GM10248 (cell line): ENCODE data around the gene FNIP1.
"Not testable (repeated sequence)": the region's sequence is repeated elsewhere in the genome, so short reads cannot be mapped to it uniquely, and the experiment has no call there.

Experiments
- CTCF ChIA-PET: fragments of 300-600 bp; sonication (Branson Sonifier 250); formaldehyde crosslinking; extraction: SDS; loops from one replicate; lab custom pipeline; 2021; ENCODE audit warnings: antibody characterized with exemption; lab: Yijun Ruan, JAX
- POLR2A ChIA-PET: fragments of 350-650 bp; sonication (Branson Sonifier 250); formaldehyde crosslinking; extraction: SDS; loops from one replicate; lab custom pipeline; 2020; ENCODE audit warnings: antibody characterized with exemption; lab: Yijun Ruan, JAX
- DNase-seq: peaks from one replicate; pipeline ENCODE4 v3.0.0; 2012; ENCODE audit errors: extremely low spot score
- TF ChIP-seq, protein P1 (sequence below): IDR thresholded peaks from 2 replicates; pipeline ENCODE4 v1.5.1; 2012; ENCODE audit warnings: mild to moderate bottlenecking, low read depth; ENCODE audit errors: extremely low read depth, missing control alignments, control extremely low read depth

The FNIP1 gene

DNA sequence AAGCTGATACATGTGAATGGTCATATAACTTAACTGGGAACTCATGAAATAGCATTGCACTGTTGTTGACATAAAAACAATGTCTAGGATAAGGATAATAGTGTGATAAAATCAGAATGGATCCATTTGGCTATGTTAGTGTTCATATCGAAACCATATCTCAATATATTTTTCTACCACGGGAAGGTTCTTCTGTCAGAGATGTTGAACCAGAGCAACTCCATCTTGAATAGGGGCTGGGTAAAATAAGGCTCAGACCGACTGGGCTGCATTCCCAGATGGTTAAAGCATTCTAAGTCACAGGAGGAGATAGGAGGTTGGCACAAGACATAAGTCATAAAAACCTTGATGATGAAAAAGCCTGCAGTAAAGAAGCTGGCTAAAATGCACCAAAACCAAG is 56.3 kb downstream of the FNIP1 start:
- DNase-seq, result no peak
- POLR2A ChIA-PET, result no interaction called here
- CTCF ChIA-PET, result interaction anchor here (1.2 kb wide), 1 partner anchor 12 kb away, joined by 4 read pairs; no protein-coding TSS in a partner anchor
- TF ChIP-seq, protein P1, sequence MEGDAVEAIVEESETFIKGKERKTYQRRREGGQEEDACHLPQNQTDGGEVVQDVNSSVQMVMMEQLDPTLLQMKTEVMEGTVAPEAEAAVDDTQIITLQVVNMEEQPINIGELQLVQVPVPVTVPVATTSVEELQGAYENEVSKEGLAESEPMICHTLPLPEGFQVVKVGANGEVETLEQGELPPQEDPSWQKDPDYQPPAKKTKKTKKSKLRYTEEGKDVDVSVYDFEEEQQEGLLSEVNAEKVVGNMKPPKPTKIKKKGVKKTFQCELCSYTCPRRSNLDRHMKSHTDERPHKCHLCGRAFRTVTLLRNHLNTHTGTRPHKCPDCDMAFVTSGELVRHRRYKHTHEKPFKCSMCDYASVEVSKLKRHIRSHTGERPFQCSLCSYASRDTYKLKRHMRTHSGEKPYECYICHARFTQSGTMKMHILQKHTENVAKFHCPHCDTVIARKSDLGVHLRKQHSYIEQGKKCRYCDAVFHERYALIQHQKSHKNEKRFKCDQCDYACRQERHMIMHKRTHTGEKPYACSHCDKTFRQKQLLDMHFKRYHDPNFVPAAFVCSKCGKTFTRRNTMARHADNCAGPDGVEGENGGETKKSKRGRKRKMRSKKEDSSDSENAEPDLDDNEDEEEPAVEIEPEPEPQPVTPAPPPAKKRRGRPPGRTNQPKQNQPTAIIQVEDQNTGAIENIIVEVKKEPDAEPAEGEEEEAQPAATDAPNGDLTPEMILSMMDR, result no peak

DNA sequence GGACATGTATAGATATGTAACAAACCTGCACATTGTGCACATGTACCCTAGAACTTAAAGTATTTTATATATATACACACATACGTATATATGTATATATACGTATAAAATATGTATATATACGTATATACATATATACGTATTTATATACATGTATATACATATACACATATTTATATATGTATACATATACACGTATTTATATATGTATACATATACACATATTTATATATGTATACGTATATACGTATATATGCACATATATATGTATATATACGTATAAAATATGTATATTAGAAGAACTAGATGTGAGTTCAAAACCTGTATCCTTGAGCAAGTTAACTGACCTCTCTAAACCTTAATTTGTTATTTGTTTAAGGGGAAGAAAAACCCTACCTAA is 61.4 kb downstream of the FNIP1 start:
- POLR2A ChIA-PET, result no interaction called here
- CTCF ChIA-PET, result no interaction called here
- DNase-seq, result no peak
- TF ChIP-seq, protein P1, result no peak

DNA sequence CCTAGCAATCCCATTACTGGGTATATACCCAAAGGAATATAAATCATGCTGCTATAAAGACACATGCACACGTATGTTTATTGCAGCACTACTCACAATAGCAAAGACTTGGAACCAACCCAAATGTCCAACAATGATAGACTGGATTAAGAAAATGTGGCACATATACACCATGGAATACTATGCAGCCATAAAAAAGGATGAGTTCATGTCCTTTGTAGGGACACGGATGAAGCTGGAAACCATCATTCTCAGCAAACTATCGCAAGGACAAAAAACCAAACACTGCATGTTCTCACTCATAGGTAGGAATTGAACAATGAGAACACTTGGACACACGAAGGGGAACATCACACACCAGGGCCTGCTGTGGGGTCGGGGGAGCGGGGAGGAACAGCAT is 61.9 kb downstream of the FNIP1 start:
- POLR2A ChIA-PET, DNase-seq, CTCF ChIA-PET: not testable (repeated sequence)

DNA sequence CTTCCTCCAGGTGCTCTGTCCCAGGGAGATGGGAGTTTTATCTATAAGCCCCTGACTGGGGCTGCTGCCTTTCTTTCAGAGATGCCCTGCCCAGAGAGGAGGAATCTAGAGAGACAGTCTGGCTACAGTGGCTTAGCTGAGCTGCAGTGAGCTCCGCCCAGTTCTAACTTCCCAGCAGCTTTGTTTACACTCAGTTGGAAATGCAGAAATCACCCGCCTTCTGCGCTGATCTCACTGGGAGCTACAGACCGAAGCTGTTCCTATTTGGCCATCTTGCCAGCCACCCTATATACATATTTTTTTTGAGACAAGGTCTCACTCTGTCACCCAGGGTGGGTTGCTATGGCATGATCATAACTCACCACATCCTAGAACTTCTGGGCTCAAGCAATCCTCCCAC is 67.5 kb downstream of the FNIP1 start:
- CTCF ChIA-PET, DNase-seq, POLR2A ChIA-PET: not testable (repeated sequence)

DNA sequence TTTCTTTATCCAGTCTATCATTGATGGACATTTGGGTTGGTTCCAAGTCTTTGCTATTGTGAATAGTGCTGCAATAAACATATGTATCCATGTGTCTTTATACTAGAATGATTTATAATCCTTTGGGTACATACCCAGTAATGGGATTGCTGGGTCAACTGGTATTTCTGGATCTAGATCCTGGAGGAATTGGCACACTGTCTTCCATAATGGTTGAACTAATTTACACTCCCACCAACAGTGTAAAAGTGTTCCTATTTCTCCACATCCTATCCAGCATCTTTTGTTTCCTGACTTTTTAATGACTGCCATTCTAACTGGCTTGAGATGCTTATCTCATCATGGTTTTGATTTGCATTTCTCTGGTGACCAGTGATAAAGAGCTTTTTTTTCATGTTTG is 72.7 kb downstream of the FNIP1 start:
- CTCF ChIA-PET, result interaction anchor here (1.1 kb wide), 1 partner anchor 16 kb away, joined by 3 read pairs; no protein-coding TSS in a partner anchor
- POLR2A ChIA-PET, DNase-seq: not testable (repeated sequence)

DNA sequence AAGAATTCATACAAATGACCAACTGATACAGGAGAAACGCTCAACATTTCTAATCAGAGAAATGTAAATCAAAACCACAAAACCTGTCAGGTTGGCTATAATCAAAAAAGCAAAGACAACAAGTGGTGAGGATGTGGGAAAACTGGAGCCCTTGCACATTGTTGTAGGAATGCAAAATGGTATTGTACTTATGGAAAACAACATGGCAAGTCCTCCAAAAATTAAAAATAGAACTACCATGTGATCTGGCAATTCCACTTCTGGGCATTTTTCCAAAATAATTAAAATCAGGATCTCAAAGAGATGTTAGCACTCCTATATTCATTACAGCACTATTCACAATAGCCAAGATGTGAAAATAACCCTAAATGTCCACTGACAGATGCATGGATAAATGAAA is 76.1 kb downstream of the FNIP1 start:
- TF ChIP-seq, protein P1, result no peak
- CTCF ChIA-PET, result no interaction called here
- no peak for DNase-seq
- POLR2A ChIA-PET, result no interaction called here

DNA sequence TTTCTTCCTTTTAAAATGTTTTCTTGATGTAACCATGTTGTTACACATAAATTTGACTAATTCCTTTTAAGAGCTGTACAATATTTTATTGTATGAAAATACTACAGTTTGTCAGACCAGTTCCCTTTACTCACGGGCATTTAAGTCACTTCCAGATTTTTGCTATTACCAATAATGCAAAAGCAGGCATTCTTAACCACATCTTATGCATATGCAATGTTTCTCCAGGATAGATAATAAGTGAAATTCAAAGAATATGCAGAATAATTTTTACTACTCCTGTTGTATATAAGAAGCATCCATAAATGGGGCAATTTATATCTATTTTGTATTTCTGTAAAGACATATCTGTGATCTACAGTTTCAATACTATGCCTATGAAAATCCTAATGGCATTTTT is 77.3 kb downstream of the FNIP1 start:
- ChIA-PET CTCF (interaction anchor here (0.9 to 1.6 kb wide), 3 partner anchors 9 to 130 kb away, joined by 3 read pairs; no protein-coding TSS in a partner anchor), POLR2A (no interaction called here)
- TF ChIP-seq, protein P1, result no peak
- no peak for DNase-seq

DNA sequence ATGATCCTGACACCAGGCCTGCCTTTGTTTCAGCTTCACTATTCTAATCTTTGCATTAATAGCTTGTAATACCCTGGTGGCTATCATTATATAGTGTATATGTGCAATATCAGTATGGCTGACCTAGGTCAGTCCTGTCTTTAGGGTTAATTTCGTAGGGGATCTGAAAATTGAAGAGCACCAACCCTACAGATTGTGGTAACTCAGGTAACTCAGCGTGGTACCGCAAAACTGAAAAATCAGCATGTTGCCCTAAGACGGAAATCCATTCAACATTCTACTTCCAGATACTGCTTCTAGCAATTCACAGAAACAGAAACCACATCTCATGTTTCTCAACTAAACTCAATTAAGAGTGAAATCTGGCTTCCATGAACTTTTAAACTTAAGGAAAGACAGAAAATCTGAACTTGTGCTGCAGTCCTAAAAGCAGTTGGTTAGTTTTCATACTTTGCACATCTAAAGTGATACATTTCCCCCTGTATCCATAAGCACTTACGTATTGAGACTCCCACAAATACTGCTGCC is 78.3 kb downstream of the FNIP1 start:
- ChIA-PET CTCF (interaction anchor here (0.9 to 1.3 kb wide), 3 partner anchors 8 to 129 kb away, joined by 3 to 4 read pairs (median 3); no protein-coding TSS in a partner anchor), POLR2A (no interaction called here)
- no peak for DNase-seq
- TF ChIP-seq, protein P1, result no peak

DNA sequence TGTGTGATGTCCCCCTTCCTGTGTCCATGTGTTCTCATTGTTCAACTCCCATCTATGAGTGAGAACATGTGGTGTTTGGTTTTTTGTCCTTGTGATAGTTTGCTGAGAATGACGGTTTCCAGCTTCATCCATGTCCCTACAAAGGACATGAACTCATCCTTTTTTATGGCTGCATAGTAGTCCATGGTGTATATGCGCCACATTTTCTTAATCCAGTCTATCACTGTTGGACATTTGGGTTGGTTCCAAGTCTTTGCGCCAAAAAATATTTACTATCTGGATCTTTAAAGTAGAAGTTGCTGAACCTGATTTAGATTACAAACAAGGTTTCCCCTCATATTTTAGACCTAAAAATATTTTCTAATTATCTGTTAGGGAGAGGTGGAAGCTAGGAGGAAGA is 79.7 kb downstream of the FNIP1 start:
- POLR2A ChIA-PET, DNase-seq: not testable (repeated sequence)
- CTCF ChIA-PET, result interaction anchor here (1.3 kb wide), 1 partner anchor 33 kb away, joined by 3 read pairs; no protein-coding TSS in a partner anchor
